Prostate gland (tissue), 2 donors: ENCODE measurements around the gene SPEN.

ENCODE experiments used
- CTCF ChIP-seq, 4 experiments: fragments of 200-600 bp in 2 of 4; fragments of 450-650 bp in 2 of 4; sonication (generic) in 2 of 4; IDR thresholded peaks; 1 replicate in 3 of 4; 2 replicates in 1 of 4; pipeline ENCODE4 v1.5.1; 2016 to 2019; ENCODE audit warnings: antibody characterized with exemption in 4 of 4, mild to moderate bottlenecking in 2 of 4, moderate library complexity in 2 of 4
- POLR2A ChIP-seq: fragments of 450-650 bp; IDR thresholded peaks from one replicate; pipeline ENCODE4 v1.6.1; 2016; ENCODE audit warnings: antibody characterized with exemption, mild to moderate bottlenecking
- POLR2AphosphoS5 ChIP-seq: sonication (generic); formaldehyde crosslinking; IDR thresholded peaks from one replicate; pipeline ENCODE4 v1.6.1; 2017; ENCODE audit warnings: antibody characterized with exemption

- TF ChIP-seq POLR2AphosphoS5 (no peak), POLR2A (no peak), CTCF (IDR thresholded peaks at IDR 0.05) (no peak)
These were observed 40.4 kb upstream of the SPEN start for GRCh38 chr1:15807121-15807520.
